Colonic mucosa (tissue), 4 donors: ENCODE measurements around the gene KIAA0586. TPM values are rescaled to one million over a fixed set of nuclear protein-coding genes. Genes with fewer than 3 reads are reported as not detected.

ENCODE experiments used
- DNase-seq: peaks from one replicate; pipeline ENCODE4 v3.0.0-alpha.2; 2020
- H3K27ac ChIP-seq: fragments of 200-600 bp; one replicate; pipeline ENCODE4 v1.8.0; 2021
- H3K27me3 ChIP-seq: fragments of 200-600 bp; one replicate; pipeline ENCODE4 v1.8.0; 2021
- H3K36me3 ChIP-seq: fragments of 200-600 bp; one replicate; pipeline ENCODE4 v1.8.0; 2021
- H3K4me1 ChIP-seq: fragments of 200-600 bp; one replicate; pipeline ENCODE4 v1.8.0; 2021; ENCODE audit warnings: mild to moderate bottlenecking
- H3K4me3 ChIP-seq: fragments of 200-600 bp; one replicate; pipeline ENCODE4 v1.8.0; 2021
- H3K9ac ChIP-seq, 2 donors: one replicate each; pipeline ENCODE4 v1.7.0; 2013; ENCODE audit warnings: control low read depth in 2 of 2, low read depth in 2 of 2, low read length in 2 of 2
- H3K9me3 ChIP-seq: fragments of 200-600 bp; one replicate; pipeline ENCODE4 v1.8.0; 2021
- intact Hi-C: fragments of 100-400 bp; cut with DNase I; formaldehyde crosslinking; loops from one replicate; pipeline ENCODE4 v1.14.1; 2022
- total RNA-seq, 2 donors: library from RNA; stranded (reverse); fragmentation: NEBNext Ultra II Directional in 1 of 2; extraction: Animal tissue kit (Norgen Biotek cat#: 25700) in 1 of 2; gene quantifications; one replicate each; pipeline ENCODE4 v1.2.1, GENCODE V29; 2021
- TF ChIP-seq, protein P1 (sequence below): fragments of 200-600 bp; IDR thresholded peaks from one replicate; pipeline ENCODE4 v1.8.0; 2022; ENCODE audit warnings: antibody characterized with exemption, mild to moderate bottlenecking
- donor health status: healthy.
- donor health status: DM: no; HTN: no; CAD: no.
- donor health status: DM: no; HTN: no; CAD: no.

Gene KIAA0586
- total RNA-seq, 2 donors from 2014 or later = 12.3 to 17.4 TPM

DNA sequence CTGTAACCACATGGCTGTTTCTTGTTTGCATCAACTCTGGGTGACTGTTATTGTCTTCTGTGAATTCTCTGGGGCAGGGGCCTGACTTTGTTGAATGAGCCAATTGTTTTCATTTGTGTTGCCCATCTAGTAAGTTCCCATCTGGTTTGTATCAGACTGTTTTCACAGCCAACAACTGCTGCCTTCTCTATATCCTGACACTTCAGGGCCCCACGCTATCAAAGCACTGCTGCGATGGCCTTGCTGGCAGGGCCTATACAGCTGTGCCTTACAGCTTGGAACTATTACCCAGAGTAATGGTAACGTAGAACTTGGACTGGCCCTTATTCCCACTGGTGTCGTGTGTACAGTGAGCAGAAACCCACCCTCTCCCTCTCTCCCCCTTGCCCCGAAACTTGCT is 105.9 kb downstream of the KIAA0586 start:
- Histone ChIP-seq H3K27ac (no peak overlapping the region), H3K9ac (no peak overlapping the region)
- DNase-seq = no peak

DNA sequence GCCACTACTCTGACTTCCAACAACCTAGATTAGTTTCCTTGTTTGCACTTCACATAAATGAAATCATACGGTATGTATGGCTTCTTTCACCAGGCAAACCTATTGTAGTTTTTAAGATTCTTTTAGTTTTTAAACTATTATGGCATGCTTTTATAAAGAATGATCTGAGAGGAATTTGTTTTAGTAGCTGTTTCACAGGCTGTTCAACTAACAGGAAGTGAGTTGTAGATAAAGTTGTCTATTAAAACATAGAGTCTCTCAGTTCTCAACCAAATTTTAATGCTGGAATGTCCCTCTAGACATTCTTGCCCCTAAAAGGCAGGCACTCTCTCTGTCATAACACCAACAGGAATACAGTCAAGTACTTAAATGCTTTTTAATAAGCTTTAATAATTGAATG is 107.5 kb downstream of the KIAA0586 start:
- no peaks in the 10 kb centered on the region for H3K36me3 ChIP-seq
- no peak overlapping the region for H3K9ac ChIP-seq
- DNase-seq = no peak
- H3K4me3 ChIP-seq = no peak overlapping the region
- intact Hi-C loops = no loop called here
- TF ChIP-seq, protein P1, sequence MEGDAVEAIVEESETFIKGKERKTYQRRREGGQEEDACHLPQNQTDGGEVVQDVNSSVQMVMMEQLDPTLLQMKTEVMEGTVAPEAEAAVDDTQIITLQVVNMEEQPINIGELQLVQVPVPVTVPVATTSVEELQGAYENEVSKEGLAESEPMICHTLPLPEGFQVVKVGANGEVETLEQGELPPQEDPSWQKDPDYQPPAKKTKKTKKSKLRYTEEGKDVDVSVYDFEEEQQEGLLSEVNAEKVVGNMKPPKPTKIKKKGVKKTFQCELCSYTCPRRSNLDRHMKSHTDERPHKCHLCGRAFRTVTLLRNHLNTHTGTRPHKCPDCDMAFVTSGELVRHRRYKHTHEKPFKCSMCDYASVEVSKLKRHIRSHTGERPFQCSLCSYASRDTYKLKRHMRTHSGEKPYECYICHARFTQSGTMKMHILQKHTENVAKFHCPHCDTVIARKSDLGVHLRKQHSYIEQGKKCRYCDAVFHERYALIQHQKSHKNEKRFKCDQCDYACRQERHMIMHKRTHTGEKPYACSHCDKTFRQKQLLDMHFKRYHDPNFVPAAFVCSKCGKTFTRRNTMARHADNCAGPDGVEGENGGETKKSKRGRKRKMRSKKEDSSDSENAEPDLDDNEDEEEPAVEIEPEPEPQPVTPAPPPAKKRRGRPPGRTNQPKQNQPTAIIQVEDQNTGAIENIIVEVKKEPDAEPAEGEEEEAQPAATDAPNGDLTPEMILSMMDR = no peak
- H3K27me3 ChIP-seq = no peaks in the 10 kb centered on the region
- H3K4me1 ChIP-seq = no peaks in the 10 kb centered on the region
- H3K27ac ChIP-seq = no peak overlapping the region
- no peaks in the 10 kb centered on the region for H3K9me3 ChIP-seq

More for the DNA sequence above, 105.9 kb downstream of the KIAA0586 start:
- Histone ChIP-seq H3K4me1 (no peaks in the 10 kb centered on the region), H3K27me3 (no peaks in the 10 kb centered on the region), H3K9me3 (no peaks in the 10 kb centered on the region), H3K36me3 (no peaks in the 10 kb centered on the region), H3K4me3 (no peak overlapping the region)
- intact Hi-C loops = no loop called here
- TF ChIP-seq, protein P1 = no peak

DNA sequence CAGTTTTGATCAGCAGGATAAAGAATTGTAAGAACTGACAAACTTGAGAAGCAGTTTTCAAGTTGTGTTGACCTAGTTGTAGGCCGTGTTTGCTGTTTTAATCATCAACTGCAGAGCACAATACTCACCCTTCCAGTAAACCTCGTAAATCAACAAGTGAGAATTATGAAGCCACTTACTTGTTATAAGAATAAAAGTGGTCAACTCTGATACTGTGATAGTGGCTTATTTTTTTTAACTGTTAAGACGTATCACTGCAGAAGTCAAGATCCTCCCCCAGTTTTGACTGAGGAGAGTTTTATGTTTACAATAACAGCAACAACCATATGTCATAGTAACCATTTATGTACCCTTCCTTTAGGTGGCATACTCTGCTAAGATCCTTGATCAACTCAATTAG is 109.5 kb downstream of the KIAA0586 start:
- Histone ChIP-seq H3K4me1 (no peaks in the 10 kb centered on the region), H3K9ac (no peak overlapping the region)
- intact Hi-C loops = no loop called here

DNA sequence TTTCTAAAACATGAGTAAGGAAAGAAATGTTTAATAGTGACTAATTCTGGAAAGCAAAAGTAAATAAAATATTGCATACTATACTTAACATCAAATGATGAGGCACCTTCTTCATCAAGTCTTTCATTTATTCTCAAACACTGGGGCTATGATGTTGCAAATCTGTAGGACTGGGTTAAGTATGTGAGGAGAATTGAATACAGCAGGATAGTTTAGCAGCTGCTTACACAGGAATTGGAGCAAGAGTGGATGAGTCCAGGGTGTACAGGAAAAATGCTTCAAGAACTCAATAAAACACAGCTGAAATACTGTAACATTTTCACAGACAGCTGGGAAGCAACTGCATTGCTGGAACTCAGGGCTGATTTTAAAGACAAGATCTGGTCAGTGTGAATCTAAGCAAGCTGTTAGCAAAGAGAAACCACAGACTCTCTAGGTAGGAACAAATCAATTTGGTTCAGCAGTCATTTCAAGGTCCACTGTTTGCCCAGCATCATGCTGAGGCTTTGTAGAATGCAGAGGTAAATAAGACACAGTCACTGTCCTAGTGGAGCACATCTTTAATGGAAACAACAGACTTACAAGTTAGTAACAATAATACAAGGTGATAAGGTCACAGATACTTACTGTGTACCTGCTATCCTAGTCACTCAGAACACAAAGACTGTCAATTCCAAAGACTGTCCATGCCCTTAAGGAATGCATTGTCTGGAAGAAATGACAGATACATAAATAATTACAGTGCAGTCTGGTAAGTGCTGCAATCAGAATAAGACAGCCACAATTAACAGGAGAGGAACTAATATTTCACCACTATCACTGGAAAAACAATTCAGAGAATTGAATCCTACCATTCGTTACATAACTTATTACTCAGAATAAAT is 113.5 kb downstream of the KIAA0586 start:
- Histone ChIP-seq H3K4me3 (no peak overlapping the region), H3K36me3 (no peaks in the 10 kb centered on the region), H3K9me3 (no peaks in the 10 kb centered on the region), H3K27ac (no peak overlapping the region), H3K9ac (no peak overlapping the region), H3K4me1 (no peaks in the 10 kb centered on the region), H3K27me3 (no peaks in the 10 kb centered on the region)
- no peak for DNase-seq
- TF ChIP-seq, protein P1 = no peak
- intact Hi-C loops = no loop called here

More for the DNA sequence above, 109.5 kb downstream of the KIAA0586 start:
- TF ChIP-seq, protein P1 = no peak
- H3K27me3 ChIP-seq = no peaks in the 10 kb centered on the region
- no peaks in the 10 kb centered on the region for H3K36me3 ChIP-seq
- H3K27ac ChIP-seq = no peak overlapping the region
- no peak overlapping the region for H3K4me3 ChIP-seq
- H3K9me3 ChIP-seq = no peaks in the 10 kb centered on the region
- DNase-seq = no peak

- no peak overlapping the region for H3K9ac ChIP-seq
- no peak overlapping the region for H3K27ac ChIP-seq
- H3K4me1 ChIP-seq = no peaks in the 10 kb centered on the region
- DNase-seq = no peak
- H3K27me3 ChIP-seq = no peaks in the 10 kb centered on the region
- intact Hi-C loops = no loop called here
- TF ChIP-seq, protein P1 = no peak
- H3K4me3 ChIP-seq = no peak overlapping the region
- H3K9me3 ChIP-seq = no peaks in the 10 kb centered on the region
- H3K36me3 ChIP-seq = no peaks in the 10 kb centered on the region
Measured at GRCh38 chr14:58541633-58542022, 114.1 kb downstream of the KIAA0586 start.
